HEK293 (cell line): Measurements from ENCODE around the gene PDIA5.

Experiments used
- CTCF ChIA-PET: fragments of 350-600 bp; formaldehyde crosslinking; extraction: SDS; loops from one replicate; lab custom pipeline; 2021; ENCODE audit warnings: antibody characterized with exemption; lab: Yijun Ruan, JAX
- POLR2A ChIA-PET: fragments of 300-600 bp; formaldehyde crosslinking; extraction: SDS; loops from one replicate; lab custom pipeline; 2020; ENCODE audit warnings: antibody characterized with exemption, inconsistent platforms; lab: Yijun Ruan, JAX
- H3K27ac ChIP-seq: fragments of 200-500 bp; sonication (Bioruptor generic); 2 replicates; pipeline ENCODE4 v1.5.1; 2014; ENCODE audit warnings: low read depth, low read length, control low read depth, inconsistent platforms; ENCODE audit errors: extremely low read depth
- H3K36me3 ChIP-seq, 2 experiments: fragments of 200-500 bp in 1 of 2; sonication (Bioruptor generic) in 1 of 2; 1 replicate in 1 of 2; 2 replicates in 1 of 2; pipeline ENCODE4 v1.5.1; 2014 to 2017; ENCODE audit warnings: inconsistent platforms in 2 of 2, low read length in 2 of 2; ENCODE audit not compliant: control insufficient read depth in 2 of 2, insufficient read depth in 1 of 2
- H3K4me1 ChIP-seq: fragments of 200-500 bp; sonication (Bioruptor generic); 2 replicates; pipeline ENCODE4 v1.5.1; 2014; ENCODE audit warnings: mild to moderate bottlenecking, low read length, inconsistent platforms; ENCODE audit not compliant: control insufficient read depth, insufficient read depth
- H3K4me3 ChIP-seq: 2 replicates; pipeline ENCODE4 v1.5.1; 2011; ENCODE audit warnings: low read depth, mild to moderate bottlenecking, control low read depth, low read length, moderate library complexity
- H3K9me3 ChIP-seq: fragments of 200-500 bp; sonication (Bioruptor generic); 2 replicates; pipeline ENCODE4 v1.5.1; 2014; ENCODE audit warnings: low read depth, low read length, inconsistent platforms; ENCODE audit not compliant: control insufficient read depth, insufficient read depth
- EGR2 ChIP-seq: fragments of 450-650 bp; formaldehyde crosslinking; IDR thresholded peaks from 2 replicates; pipeline ENCODE4 v1.5.1; 2016; ENCODE audit warnings: low read depth, missing biosample characterization, missing genetic modification characterization
- GFI1B ChIP-seq: fragments of 450-650 bp; formaldehyde crosslinking; IDR thresholded peaks from 2 replicates; pipeline ENCODE4 v1.5.1; 2016; ENCODE audit warnings: missing biosample characterization, missing genetic modification characterization
- SCRT1 ChIP-seq: fragments of 450-650 bp; formaldehyde crosslinking; IDR thresholded peaks from 2 replicates; pipeline ENCODE4 v1.5.1; 2016; ENCODE audit warnings: missing biosample characterization, missing genetic modification characterization, borderline replicate concordance
- ZFHX2 ChIP-seq: fragments of 450-650 bp; formaldehyde crosslinking; conservative IDR thresholded peaks from 2 replicates; pipeline ENCODE4 v1.5.1; 2016; ENCODE audit warnings: missing biosample characterization, missing genetic modification characterization
- ZNF112 ChIP-seq: fragments of 450-650 bp; formaldehyde crosslinking; IDR thresholded peaks from 2 replicates; pipeline ENCODE4 v1.5.0; 2017; ENCODE audit warnings: missing biosample characterization, missing genetic modification characterization
- ZNF394 ChIP-seq: fragments of 450-650 bp; formaldehyde crosslinking; IDR thresholded peaks from 2 replicates; pipeline ENCODE4 v1.5.1; 2016; ENCODE audit warnings: missing biosample characterization, missing genetic modification characterization, mild to moderate bottlenecking, moderate library complexity, borderline replicate concordance
- ZNF518A ChIP-seq: fragments of 450-650 bp; formaldehyde crosslinking; conservative IDR thresholded peaks from 2 replicates; pipeline ENCODE4 v1.5.1; 2016; ENCODE audit warnings: low read depth, missing biosample characterization, missing genetic modification characterization
- ZNF558 ChIP-seq: fragments of 450-650 bp; formaldehyde crosslinking; IDR thresholded peaks from 2 replicates; pipeline ENCODE4 v1.5.1; 2016; ENCODE audit warnings: missing biosample characterization, missing genetic modification characterization
- TF ChIP-seq, protein P1 (sequence below): fragments of 450-650 bp; formaldehyde crosslinking; IDR thresholded peaks from 2 replicates; pipeline ENCODE4 v1.5.1; 2016; ENCODE audit warnings: missing biosample characterization, missing genetic modification characterization

The PDIA5 gene

GRCh38 chr3:123124971-123125370 is 58.1 kb downstream of the PDIA5 start (continued):
- no peak for TF ChIP-seq ZNF518A (tag by site-specific recombination)

GRCh38 chr3:123126031-123126430 is 59.2 kb downstream of the PDIA5 start:
- TF ChIP-seq EGR2 (tag by site-specific recombination): peak; percentile 27; the same call in 1 of the 2 replicates
- TF ChIP-seq ZFHX2 (tag by site-specific recombination): 0 out of 2 replicates have a peak, but pooled peaks have one; percentile 15
- no peak for TF ChIP-seq SCRT1 (tag by site-specific recombination)
- TF ChIP-seq, all 188 proteins: peak for 2
- POLR2A ChIA-PET: no interaction called here
- CTCF ChIA-PET: no interaction called here
- Histone ChIP-seq H3K36me3 (peaks cover 0 to 88% of the 10 kb centered on the region in 2 experiments; a peak in 2 of 3 replicates), H3K27ac (no peak overlapping the region), H3K9me3 (no peaks in the 10 kb centered on the region), H3K4me3 (no peak overlapping the region), H3K4me1 (no peaks in the 10 kb centered on the region)

GRCh38 chr3:123126653-123127052 is 59.8 kb downstream of the PDIA5 start:
- POLR2A ChIA-PET: no interaction called here
- CTCF ChIA-PET: interaction anchor here (0.6 to 0.9 kb wide), 3 partner anchors 12 to 456 kb away, joined by 3 to 5 read pairs (median 3); no protein-coding TSS in a partner anchor
- Histone ChIP-seq H3K9me3 (no peaks in the 10 kb centered on the region), H3K4me1 (no peaks in the 10 kb centered on the region), H3K36me3 (peaks cover 0 to 85% of the 10 kb centered on the region in 2 experiments; a peak in 2 of 3 replicates), H3K27ac (no peak overlapping the region), H3K4me3 (no peak overlapping the region)
- TF ChIP-seq ZNF558 (tag by site-specific recombination) (no peak), ZNF394 (tag by site-specific recombination) (peak; percentile 34; the same call in 1 of the 2 replicates)

DNA sequence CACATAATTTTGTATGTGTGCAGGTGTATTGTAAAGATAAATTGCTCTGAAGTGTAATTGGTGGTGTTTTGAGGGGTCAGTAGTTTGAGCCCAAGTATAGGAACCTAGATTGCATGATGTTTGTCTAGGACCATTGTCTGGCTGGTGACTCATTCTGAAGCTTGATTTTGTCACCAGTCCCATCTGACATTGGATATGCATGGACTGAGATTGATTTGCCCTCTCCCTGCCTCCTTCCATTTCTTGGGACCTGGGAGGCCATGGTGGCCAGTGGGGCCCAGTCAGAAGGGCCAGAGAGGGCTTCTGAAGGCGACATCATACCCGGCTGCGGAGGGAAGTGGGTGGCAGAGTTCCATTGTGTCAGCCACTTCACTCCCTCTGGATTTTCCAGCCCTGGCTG is 62.3 kb downstream of the PDIA5 start:
- POLR2A ChIA-PET: no interaction called here
- Histone ChIP-seq H3K4me1 (no peaks in the 10 kb centered on the region), H3K9me3 (no peaks in the 10 kb centered on the region), H3K27ac (no peak overlapping the region)
- CTCF ChIA-PET: no interaction called here
- TF ChIP-seq ZNF112 (no peak), GFI1B (tag by site-specific recombination) (0 out of 2 replicates have a peak, but pooled peaks have one; percentile 15)
- TF ChIP-seq, protein P1, sequence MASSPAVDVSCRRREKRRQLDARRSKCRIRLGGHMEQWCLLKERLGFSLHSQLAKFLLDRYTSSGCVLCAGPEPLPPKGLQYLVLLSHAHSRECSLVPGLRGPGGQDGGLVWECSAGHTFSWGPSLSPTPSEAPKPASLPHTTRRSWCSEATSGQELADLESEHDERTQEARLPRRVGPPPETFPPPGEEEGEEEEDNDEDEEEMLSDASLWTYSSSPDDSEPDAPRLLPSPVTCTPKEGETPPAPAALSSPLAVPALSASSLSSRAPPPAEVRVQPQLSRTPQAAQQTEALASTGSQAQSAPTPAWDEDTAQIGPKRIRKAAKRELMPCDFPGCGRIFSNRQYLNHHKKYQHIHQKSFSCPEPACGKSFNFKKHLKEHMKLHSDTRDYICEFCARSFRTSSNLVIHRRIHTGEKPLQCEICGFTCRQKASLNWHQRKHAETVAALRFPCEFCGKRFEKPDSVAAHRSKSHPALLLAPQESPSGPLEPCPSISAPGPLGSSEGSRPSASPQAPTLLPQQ (tag by site-specific recombination): peak; percentile 63; the same call in 1 of the 2 replicates
- TF ChIP-seq, all 188 proteins: peak for 2
- Histone ChIP-seq H3K36me3 (peaks cover 0 to 81% of the 10 kb centered on the region in 2 experiments; a peak in 2 of 3 replicates), H3K4me3 (no peak overlapping the region)
